ENCODE data around the gene CTXN1.

CTXN1 gene

DNA sequence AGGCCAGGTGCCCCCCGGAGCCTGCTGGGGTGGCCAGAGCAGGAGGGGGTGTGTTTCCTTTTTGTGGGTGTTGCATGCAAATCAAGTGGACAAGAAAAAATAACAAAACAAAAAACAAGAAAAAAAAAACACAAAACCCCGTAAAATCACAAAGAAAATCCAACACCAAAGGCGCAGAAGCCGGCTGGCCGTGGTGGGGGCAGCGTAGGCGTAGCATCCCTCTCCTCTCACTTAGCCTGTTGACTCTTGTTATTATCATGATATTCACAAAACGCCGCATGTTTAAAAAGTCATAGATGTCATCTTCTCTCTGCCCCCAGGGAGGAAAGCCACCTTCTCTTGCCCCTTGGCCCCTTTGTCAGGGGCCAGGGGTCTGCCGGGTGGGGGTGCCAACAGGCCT is 12.3 kb downstream of the CTXN1 start:
- TF ChIP-seq JUND (IDR thresholded peaks at IDR 0.05; ENCODE audit: low read depth) = no peak
- DNase-seq (ENCODE audit: low read depth in 1 of 2, low spot score in 1 of 2) = no peak
- in situ Hi-C loops (cut with HindIII; ENCODE audit: low pct_unique_long_range_greater_than_20kb, low sequenced_read_pairs) = no loop called here

DNA sequence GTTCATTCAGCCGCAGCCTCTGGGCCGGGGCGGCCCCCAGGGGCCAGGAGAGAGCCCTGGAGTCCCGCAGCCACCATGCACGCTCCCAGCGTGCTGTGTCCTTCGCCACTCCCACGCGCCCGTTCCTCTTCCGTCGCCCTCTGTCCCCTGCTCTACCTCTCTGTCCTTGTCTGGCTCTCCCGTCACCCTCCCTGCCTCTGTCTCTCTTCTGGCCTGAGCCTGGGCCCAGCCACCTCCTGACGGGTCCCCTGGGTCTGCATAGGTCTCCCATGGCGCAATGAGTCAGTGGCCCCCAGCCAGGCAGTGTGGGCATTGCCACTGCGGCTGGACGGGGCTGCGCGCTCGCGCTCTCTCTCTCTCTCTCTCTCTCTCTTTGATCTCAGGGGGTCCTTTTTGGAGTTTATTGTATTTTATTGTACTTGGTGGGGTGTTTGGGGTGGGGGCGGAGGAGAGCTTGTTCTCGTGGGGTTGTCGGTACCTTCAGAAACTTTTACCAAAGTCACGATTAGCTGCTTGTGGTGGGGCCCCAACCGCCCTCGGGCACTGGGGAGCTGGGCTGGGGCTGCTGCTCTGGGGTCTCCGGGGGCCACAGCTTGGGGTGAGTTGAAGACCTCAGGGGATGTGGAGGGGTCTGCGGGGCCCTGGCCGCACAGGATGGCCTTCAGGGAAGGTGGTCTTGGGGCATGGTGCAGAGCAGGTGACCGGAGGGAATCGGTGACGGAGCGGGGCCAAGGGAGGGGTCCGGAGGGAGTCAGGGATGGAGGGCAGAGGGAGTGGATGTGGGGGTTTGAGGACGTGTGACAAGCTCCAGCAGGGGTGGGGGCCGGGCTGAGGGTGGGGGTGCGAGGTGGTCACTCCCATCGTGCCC is 13.0 kb downstream of the CTXN1 start:
- in situ Hi-C loops (cut with HindIII; ENCODE audit: low pct_unique_long_range_greater_than_20kb, low sequenced_read_pairs) = no loop called here
- TF ChIP-seq JUND (IDR thresholded peaks at IDR 0.05; ENCODE audit: low read depth) = no peak
- no peak for DNase-seq (ENCODE audit: low read depth in 1 of 2, low spot score in 1 of 2)

DNA sequence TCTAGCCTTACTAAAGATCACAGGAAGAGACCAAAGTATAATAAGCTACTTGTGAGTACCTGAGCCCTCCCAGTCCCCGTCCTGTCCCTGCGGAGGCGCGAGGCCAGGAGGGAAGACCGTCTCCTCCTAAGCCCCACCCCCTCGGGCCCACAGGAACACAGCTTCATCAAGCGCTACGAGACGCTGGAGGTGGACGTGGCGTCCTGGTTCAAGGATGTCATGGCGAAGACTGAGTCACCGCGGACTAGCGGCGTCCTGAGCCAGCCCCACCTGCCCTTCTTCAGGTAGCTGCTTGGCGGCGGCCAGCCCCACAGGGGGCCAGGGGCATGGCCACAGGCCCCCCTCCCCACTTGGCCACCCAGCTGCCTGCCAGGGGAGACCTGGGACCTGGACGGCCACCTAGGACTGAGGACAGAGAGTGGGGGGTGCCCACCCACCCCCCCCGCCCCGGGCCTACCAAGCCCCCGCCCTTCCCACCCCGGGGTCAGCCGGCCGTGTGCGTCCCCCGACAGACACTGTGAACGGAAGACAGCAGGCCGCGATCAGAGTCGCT is 13.7 kb downstream of the CTXN1 start:
- in situ Hi-C loops (cut with HindIII; ENCODE audit: low pct_unique_long_range_greater_than_20kb, low sequenced_read_pairs) = no loop called here
- no peak for TF ChIP-seq JUND (IDR thresholded peaks at IDR 0.05; ENCODE audit: low read depth)
- DNase-seq (ENCODE audit: low read depth in 1 of 2, low spot score in 1 of 2) = no peak

DNA sequence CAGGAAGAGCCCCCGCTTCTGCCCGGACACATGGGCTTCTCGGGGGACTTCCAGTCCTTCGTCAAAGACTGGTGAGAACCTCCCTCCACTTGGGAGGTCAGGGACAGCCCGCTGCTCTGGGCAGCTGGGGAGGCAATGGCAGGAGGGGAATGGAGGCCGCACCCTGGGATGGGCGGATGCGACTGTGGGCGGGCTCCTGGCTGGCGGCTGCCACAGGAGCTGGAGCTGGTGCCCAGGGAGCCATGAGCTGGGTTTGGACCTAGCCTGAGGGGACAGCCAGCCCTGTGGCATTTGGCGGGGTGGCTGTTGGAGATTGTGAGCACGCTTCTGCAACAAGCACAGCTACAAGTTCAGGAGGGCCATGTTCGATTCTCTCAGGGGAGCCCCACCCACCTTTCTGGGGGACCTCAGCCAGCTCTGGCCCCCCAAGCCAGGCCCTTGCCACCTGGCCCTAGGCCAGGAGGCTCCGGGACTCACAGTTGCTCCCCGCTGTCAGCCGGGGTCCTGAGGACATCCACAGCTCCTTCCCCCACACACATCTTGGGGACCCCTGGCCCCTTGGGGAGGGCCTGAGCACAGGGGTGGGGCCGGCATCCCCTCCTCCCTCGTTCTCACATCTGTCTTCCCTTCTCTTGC is 14.3 kb downstream of the CTXN1 start:
- TF ChIP-seq JUND (IDR thresholded peaks at IDR 0.05; ENCODE audit: low read depth) = no peak
- in situ Hi-C loops (cut with HindIII; ENCODE audit: low pct_unique_long_range_greater_than_20kb, low sequenced_read_pairs) = no loop called here
- no peak for DNase-seq (ENCODE audit: low read depth in 1 of 2, low spot score in 1 of 2)

DNA sequence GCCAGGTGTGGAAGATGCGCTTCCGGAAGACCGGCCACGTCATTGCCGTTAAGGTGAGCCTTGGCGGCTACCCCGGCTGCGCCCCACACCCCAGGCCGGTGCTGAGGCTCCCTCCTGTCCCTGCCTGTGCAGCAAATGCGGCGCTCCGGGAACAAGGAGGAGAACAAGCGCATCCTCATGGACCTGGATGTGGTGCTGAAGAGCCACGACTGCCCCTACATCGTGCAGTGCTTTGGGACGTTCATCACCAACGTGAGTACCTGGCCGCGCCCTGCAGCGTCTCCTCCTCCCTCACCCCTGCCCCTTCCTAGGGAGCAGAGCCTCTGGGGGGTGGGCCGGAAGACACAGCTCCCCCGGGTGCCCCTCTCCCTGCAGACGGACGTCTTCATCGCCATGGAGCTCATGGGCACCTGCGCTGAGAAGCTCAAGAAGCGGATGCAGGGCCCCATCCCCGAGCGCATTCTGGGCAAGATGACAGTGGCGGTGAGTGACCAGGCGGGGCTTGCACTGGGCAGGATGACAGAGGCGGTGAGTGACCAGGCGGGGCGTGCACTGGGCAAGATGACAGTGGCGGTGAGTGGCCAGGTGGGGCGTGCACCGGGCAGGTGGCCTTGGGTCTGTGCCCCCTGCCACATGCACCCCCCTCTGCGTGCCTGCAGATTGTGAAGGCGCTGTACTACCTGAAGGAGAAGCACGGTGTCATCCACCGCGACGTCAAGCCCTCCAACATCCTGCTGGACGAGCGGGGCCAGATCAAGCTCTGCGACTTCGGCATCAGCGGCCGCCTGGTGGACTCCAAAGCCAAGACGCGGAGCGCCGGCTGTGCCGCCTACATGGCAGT is 15.4 kb downstream of the CTXN1 start:
- in situ Hi-C loops (cut with HindIII; ENCODE audit: low pct_unique_long_range_greater_than_20kb, low sequenced_read_pairs) = no loop called here
- DNase-seq (ENCODE audit: low read depth in 1 of 2, low spot score in 1 of 2) = no peak
- TF ChIP-seq JUND (IDR thresholded peaks at IDR 0.05; ENCODE audit: low read depth) = no peak

DNA sequence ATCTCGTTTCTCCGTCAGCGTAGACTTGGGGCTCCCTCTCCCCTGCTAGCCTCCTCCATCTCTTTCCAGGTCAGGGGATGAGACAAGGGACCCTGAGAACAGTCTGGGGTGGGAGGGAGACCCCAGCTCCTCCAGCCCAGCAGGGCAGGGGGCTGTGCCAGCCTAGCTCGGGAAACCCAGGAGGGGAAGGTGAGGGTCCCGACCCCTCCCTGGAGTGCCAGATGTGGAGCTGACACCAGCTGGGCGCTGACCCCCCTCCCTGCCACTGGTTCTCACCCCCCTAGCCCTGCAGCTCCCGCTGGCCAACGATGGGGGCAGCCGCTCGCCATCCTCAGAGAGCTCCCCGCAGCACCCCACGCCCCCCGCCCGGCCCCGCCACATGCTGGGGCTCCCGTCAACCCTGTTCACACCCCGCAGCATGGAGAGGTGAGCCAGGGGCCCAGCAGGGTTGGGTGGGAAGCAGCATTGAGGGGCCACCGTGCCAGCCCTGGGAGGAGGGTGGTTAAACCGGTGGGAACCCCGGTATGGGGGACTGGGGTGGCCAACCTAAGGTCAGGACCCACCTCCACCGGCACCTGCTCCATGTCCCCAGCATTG is 16.4 kb downstream of the CTXN1 start:
- DNase-seq (ENCODE audit: low read depth in 1 of 2, low spot score in 1 of 2) = no peak
- no peak for TF ChIP-seq JUND (IDR thresholded peaks at IDR 0.05; ENCODE audit: low read depth)
- in situ Hi-C loops (cut with HindIII; ENCODE audit: low pct_unique_long_range_greater_than_20kb, low sequenced_read_pairs) = no loop called here

DNA sequence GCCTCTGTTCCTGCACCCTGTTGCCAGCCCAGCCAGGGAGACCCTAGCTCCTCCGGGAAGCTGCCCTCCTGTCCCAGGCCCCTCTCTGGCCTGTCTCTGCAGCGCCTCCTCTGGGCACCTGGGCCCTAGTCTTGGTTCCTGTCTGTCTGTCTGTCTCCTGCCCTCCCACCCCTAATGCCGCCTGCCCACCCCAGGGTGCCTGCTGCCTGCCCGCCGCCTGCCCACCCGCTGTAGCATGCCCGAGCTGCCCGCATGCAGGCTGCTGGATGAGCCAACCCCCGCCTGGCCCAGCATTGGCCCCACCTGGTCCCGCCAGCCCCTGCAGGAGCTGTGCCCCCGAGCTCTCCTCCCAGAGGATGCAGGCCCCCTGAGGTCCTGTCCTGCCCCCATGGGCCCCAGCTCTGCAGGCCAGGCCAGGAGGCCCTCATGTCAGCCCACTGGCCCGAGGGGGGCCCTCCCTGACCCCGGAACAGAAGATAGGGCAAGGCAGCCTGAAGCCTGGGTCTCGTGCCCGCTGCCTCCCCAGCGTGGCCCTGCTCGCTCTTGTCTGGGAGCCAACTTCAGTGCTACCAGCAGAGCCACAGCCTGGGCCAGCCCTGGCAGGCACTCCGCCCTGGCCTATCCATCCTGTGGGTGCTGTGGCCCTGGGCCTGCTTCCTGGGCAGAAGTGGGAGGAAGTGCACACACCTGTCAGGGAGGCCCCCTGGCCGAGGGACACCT is 17.0 kb downstream of the CTXN1 start:
- no peak for DNase-seq (ENCODE audit: low read depth in 1 of 2, low spot score in 1 of 2)
- no peak for TF ChIP-seq JUND (IDR thresholded peaks at IDR 0.05; ENCODE audit: low read depth)
- in situ Hi-C loops (cut with HindIII; ENCODE audit: low pct_unique_long_range_greater_than_20kb, low sequenced_read_pairs) = no loop called here

DNA sequence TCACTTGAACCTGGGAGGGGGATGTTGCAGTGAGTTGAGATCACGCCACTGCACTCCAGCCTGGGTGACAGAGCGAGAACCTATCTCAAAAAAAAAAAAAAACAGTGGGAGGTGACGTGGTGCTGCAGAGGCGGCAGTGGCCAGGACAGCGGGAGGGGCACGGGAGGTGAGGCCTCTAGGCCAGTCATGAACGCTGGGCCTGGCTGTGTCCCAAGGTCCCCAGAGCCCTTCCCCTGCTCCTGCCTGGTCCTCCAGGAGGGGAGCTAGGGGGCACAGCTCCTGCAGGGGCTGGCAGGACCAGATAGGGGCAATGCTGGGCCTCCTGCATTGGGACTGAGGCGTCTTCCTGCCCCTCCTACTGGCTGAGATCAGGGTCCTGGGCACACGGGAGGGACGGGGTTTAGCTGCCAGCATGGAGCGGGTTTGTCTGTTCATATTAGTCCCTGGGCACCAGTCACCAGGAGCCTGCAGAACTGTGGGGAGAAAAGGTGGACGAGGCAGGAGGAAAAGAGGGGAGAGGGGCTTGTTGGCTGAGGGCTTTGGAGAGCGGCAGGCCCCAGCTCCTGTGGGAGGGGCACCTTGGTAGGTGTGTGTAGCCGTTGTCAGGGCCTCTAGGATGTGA is 17.7 kb downstream of the CTXN1 start:
- TF ChIP-seq JUND (IDR thresholded peaks at IDR 0.05; ENCODE audit: low read depth) = no peak
- DNase-seq (ENCODE audit: low read depth in 1 of 2, low spot score in 1 of 2) = no peak
- in situ Hi-C loops (cut with HindIII; ENCODE audit: low pct_unique_long_range_greater_than_20kb, low sequenced_read_pairs) = no loop called here

DNA sequence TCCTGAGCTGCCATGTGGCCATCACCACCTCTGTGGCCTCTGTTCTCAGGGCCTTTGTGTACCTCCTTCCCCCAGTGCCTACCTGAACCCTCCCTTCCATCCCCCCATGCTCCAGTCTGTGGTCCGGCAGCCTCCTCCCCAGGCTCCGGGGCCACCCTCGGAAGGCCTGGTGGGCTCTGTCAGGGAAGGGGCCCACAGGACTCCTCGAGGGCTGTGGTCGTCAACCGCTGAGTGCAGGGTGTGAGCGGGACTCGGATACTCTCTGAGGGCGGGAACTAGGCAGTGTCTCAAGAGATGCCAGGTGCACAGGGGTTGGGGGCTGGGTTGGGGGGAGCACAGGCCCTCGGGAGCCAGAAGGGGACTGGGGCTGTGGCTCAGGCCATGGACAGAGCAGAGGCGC is 18.4 kb downstream of the CTXN1 start:
- in situ Hi-C loops (cut with HindIII; ENCODE audit: low pct_unique_long_range_greater_than_20kb, low sequenced_read_pairs) = no loop called here
- no peak for DNase-seq (ENCODE audit: low read depth in 1 of 2, low spot score in 1 of 2)
- no peak for TF ChIP-seq JUND (IDR thresholded peaks at IDR 0.05; ENCODE audit: low read depth)

DNA sequence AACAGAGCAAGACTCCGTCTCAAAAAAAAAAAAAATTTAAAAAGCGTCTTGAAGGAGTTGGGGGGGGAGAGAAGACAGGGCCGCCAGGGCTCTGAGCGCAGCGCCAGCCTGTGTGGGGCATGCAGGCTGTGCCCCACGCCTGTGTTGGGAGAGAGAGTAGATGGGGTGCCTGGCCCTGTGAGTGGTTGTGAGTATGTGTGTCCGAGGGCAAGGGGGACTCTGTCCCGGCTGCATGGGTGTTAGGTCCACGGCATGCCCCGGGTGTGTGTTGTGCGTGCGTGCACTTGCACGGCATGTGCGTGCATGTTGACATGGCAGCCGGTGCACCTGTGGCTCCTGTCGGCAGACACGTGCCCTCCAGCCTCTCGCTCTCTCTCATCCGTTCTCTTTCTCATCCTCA is 18.8 kb downstream of the CTXN1 start:
- in situ Hi-C loops (cut with HindIII; ENCODE audit: low pct_unique_long_range_greater_than_20kb, low sequenced_read_pairs) = no loop called here
- no peak for DNase-seq (ENCODE audit: low read depth in 1 of 2, low spot score in 1 of 2)
- no peak for TF ChIP-seq JUND (IDR thresholded peaks at IDR 0.05; ENCODE audit: low read depth)

DNA sequence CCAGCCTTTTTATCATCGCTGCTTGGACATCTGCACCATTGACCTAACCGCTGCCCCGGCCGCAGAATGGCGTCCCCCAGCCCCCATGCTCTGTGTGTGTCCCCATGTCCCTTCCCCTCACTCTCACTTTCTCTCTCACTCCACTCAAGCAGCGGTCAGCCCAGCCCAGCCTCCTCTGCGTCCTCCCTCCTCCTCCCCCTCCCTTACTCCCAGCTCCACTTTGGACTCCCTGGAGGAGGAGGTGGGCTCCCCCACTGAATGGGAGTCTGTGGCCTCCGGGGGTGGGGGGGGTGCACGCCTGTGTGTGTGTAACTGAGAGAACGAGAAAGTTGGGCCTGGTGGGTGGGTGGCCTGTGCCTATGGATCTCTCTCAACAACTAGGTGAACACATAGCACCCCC is 20.1 kb downstream of the CTXN1 start:
- TF ChIP-seq JUND (IDR thresholded peaks at IDR 0.05; ENCODE audit: low read depth) = no peak
- no peak for DNase-seq (ENCODE audit: low read depth in 1 of 2, low spot score in 1 of 2)
- in situ Hi-C loops (cut with HindIII; ENCODE audit: low pct_unique_long_range_greater_than_20kb, low sequenced_read_pairs) = no loop called here
